Esophagus squamous epithelium (tissue), 5 donors: Measurements from ENCODE around the gene CATSPER3. TPM values are rescaled to one million over a fixed set of nuclear protein-coding genes. Genes with fewer than 3 reads are reported as not detected.

Experiments
- DNase-seq: peaks from one replicate; lab custom pipeline; 2025; lab: John Stamatoyannopoulos, UW
- H3K27ac ChIP-seq, 4 donors: fragments of 200-600 bp; sonication (generic); one replicate each; pipeline ENCODE4 v1.5.1; 2016 to 2019; ENCODE audit warnings: mild to moderate bottlenecking in 1 of 4
- H3K27me3 ChIP-seq, 4 donors: fragments of 200-600 bp; sonication (generic); 1 replicate in 3 of 4; 2 replicates in 1 of 4; pipeline versions ENCODE4 v1.5.1 to v1.6.0; 2017 to 2021; ENCODE audit warnings: antibody characterized with exemption in 1 of 4
- H3K36me3 ChIP-seq, 3 donors: fragments of 200-600 bp; sonication (generic); one replicate each; pipeline ENCODE4 v1.5.1; 2016 to 2019
- H3K4me1 ChIP-seq, 3 donors: fragments of 200-600 bp; sonication (generic); one replicate each; pipeline ENCODE4 v1.5.1; 2017 to 2019
- H3K4me3 ChIP-seq, 4 donors: fragments of 200-600 bp; sonication (generic); 1 replicate in 3 of 4; 2 replicates in 1 of 4; pipeline ENCODE4 v1.5.1; 2016 to 2019; ENCODE audit warnings: mild to moderate bottlenecking in 2 of 4, moderate library complexity in 1 of 4
- H3K9me3 ChIP-seq, 3 donors: fragments of 200-600 bp; sonication (generic); one replicate each; pipeline ENCODE4 v1.5.1; 2016 to 2019
- POLR2A ChIP-seq, 4 donors: fragments of 450-650 bp; IDR thresholded peaks; one replicate each; pipeline ENCODE4 v1.6.1; 2017; ENCODE audit warnings: antibody characterized with exemption in 4 of 4, mild to moderate bottlenecking in 4 of 4, moderate library complexity in 3 of 4
- WGBS, 2 donors: methylation state at CpG; one replicate each; pipeline ENCODE4 v1.1.5; 2018; 5-methylcytosine and 5-hydroxymethylcytosine counted together
- intact Hi-C: fragments of 100-400 bp; cut with DNase I; formaldehyde crosslinking; loops from one replicate; pipeline ENCODE4 v1.15.0; 2022
- total RNA-seq, 4 donors: library from RNA; depleted of rRNA; stranded (reverse); fragments of >200 nt; gene quantifications; one replicate each; pipeline ENCODE4 v1.1.0, GENCODE V29; 2016
- TF ChIP-seq, protein P1 (sequence below), 6 experiments: fragments of 450-650 bp in 4 of 6; fragments of 200-600 bp in 2 of 6; sonication (generic) in 2 of 6; IDR thresholded peaks; one replicate each; pipeline ENCODE4 v1.5.1; 2016 to 2019; ENCODE audit warnings: antibody characterized with exemption in 6 of 6, mild to moderate bottlenecking in 4 of 6, moderate library complexity in 4 of 6
- donor health status: DM: yes; HTN: yes; CAD: no.

The CATSPER3 gene
- total RNA-seq, 4 donors from 2014 or later = 0.23 to 0.76 TPM; not detected in 2

DNA sequence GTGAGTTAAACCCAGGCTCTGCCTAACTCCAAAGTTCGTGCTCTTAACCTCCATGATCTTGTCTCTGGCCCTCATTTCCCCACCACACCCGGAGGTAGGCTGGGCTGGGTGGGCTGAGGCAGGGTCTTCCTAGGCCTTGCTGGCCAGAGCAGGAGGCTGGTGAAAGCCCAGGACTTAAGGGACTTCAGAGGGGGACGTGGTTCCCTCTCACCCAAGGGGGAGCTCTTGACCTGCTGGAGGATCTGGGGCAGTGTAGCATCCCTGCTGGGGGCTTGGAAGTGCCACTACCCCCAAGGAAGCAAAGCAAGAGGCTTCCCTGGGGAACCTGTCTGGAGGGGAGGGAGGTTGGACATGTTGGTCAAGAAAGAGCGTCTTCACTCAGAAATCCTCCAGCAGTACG, 51.6 kb downstream of the CATSPER3 start:
- H3K27me3 ChIP-seq = no peaks in the 10 kb centered on the region
- 86% methylated on average over 3 of the region's 5 CpGs for whole genome bisulfite sequencing, 2 donors
- peaks cover 15 to 54% (median 23%) of the 10 kb centered on the region in 3 donors for H3K4me1 ChIP-seq
- TF ChIP-seq, protein P1, sequence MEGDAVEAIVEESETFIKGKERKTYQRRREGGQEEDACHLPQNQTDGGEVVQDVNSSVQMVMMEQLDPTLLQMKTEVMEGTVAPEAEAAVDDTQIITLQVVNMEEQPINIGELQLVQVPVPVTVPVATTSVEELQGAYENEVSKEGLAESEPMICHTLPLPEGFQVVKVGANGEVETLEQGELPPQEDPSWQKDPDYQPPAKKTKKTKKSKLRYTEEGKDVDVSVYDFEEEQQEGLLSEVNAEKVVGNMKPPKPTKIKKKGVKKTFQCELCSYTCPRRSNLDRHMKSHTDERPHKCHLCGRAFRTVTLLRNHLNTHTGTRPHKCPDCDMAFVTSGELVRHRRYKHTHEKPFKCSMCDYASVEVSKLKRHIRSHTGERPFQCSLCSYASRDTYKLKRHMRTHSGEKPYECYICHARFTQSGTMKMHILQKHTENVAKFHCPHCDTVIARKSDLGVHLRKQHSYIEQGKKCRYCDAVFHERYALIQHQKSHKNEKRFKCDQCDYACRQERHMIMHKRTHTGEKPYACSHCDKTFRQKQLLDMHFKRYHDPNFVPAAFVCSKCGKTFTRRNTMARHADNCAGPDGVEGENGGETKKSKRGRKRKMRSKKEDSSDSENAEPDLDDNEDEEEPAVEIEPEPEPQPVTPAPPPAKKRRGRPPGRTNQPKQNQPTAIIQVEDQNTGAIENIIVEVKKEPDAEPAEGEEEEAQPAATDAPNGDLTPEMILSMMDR (IDR thresholded peaks at IDR 0.05) = no peak
- TF ChIP-seq POLR2A (IDR thresholded peaks at IDR 0.05) = no peak
- H3K27ac ChIP-seq = peak overlapping the region in 1 of 4 donors; percentile 56
- H3K4me3 ChIP-seq = no peak overlapping the region
- H3K36me3 ChIP-seq = no peaks in the 10 kb centered on the region
- intact Hi-C loops = no loop called here
- no peak for DNase-seq
- no peaks in the 10 kb centered on the region for H3K9me3 ChIP-seq

DNA sequence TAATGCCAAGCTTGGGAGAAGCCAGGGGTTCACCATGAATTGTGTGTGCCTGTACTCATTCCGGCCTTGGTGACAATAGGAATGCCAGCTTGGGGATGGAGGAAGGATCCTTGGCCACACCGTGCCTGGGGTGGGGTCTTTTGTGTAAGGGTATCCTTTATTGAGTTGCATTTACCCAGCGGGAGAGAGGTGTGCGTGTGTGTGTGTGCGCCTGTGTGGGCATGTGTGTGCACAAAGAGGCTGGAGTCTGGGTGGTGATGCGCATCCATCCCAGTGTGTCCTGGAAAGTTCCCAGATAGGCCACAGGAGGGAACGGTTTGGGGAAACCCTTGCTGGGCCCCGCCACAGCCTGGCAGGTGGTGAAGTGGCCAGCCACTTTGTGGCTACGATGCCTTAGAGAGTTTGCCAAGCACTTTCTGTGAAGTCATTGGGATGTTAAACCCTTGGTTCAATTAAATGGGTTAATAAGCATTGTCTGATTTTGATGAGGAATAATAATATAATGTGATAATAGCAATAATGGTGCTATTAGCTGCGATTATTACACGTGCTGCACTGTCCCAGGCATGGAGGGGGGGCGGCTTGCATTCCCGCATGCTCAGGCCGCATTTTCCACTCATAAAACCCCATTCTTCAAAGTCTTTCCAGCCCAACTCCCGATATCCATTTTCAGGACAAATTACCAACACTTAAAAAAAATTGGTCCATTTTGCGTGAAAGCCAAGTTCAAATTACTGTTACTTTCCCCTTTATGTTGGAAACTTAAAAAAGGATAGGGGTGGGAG, 52.6 kb downstream of the CATSPER3 start:
- intact Hi-C loops = no loop called here
- DNase-seq = no peak
- Histone ChIP-seq H3K9me3 (no peaks in the 10 kb centered on the region), H3K27ac (peak overlapping the region in 3 of 4 donors; percentile 43 to 56 (median 47)), H3K36me3 (no peaks in the 10 kb centered on the region), H3K27me3 (no peaks in the 10 kb centered on the region), H3K4me1 (peaks cover 15 to 54% (median 16%) of the 10 kb centered on the region in 3 donors), H3K4me3 (no peak overlapping the region)
- 68 to 80% methylated on average over 13 to 16 of the region's 16 CpGs for WGBS, 2 donors
- TF ChIP-seq, protein P1 (IDR thresholded peaks at IDR 0.05) = peak in 1 of 6 experiments; percentile 31
- no peak for TF ChIP-seq POLR2A (IDR thresholded peaks at IDR 0.05)

DNA sequence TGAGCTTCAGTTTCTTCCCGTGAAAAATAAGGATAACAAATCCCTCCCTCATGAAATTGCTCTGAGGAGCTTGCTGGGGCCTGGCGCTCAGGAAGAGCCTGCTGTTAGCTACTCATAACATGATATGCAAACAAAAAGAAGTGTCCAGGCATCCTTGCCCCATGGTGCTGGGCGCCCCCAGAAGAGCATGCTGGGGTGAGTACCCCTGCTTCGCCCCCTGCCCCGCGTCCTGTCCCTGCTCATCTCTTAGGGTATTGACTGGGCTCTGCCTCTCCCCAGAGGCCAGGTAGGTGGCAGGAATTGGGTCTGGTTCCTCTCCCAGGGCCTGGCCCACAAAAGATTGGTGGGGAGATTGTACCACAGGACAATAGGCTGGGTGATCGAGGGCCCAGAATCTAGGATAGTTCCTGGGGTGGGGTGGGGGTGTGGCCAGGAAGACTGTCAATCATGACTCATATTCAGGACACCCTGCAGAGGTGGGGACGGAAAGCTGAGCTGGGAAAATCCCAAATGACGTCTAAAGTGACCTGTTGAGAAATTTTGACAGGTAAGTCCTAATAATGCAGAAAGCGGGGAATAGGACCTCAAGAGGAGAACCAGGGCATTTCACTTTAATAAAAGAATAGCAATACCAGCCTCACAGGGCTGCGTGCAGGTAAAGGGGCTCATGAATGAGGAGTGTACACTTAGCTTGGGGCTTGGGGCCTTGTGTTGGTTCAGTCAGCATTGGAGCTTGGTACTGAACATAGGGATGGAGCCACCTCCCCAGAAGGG, 57.4 kb downstream of the CATSPER3 start:
- DNase-seq = no peak
- H3K27ac ChIP-seq = peak overlapping the region; percentile 96 to 99 (median 98)
- no peaks in the 10 kb centered on the region for H3K9me3 ChIP-seq
- H3K27me3 ChIP-seq = peaks cover 0 to 40% (median 0%) of the 10 kb centered on the region in 4 donors
- peaks cover 0 to 32% (median 14%) of the 10 kb centered on the region in 3 donors for H3K36me3 ChIP-seq
- intact Hi-C loops = no loop called here
- WGBS, 2 donors = 38 to 55% methylated on average over 5 to 9 of the region's 11 CpGs
- H3K4me3 ChIP-seq = peak overlapping the region in 1 of 4 donors; percentile 79
- TF ChIP-seq, protein P1 (IDR thresholded peaks at IDR 0.05) = peak in 2 of 6 experiments; percentile 16 to 42
- peak in 1 of 4 donors; percentile 13 for TF ChIP-seq POLR2A (IDR thresholded peaks at IDR 0.05)
- H3K4me1 ChIP-seq = peaks cover 21 to 71% (median 26%) of the 10 kb centered on the region in 3 donors

DNA sequence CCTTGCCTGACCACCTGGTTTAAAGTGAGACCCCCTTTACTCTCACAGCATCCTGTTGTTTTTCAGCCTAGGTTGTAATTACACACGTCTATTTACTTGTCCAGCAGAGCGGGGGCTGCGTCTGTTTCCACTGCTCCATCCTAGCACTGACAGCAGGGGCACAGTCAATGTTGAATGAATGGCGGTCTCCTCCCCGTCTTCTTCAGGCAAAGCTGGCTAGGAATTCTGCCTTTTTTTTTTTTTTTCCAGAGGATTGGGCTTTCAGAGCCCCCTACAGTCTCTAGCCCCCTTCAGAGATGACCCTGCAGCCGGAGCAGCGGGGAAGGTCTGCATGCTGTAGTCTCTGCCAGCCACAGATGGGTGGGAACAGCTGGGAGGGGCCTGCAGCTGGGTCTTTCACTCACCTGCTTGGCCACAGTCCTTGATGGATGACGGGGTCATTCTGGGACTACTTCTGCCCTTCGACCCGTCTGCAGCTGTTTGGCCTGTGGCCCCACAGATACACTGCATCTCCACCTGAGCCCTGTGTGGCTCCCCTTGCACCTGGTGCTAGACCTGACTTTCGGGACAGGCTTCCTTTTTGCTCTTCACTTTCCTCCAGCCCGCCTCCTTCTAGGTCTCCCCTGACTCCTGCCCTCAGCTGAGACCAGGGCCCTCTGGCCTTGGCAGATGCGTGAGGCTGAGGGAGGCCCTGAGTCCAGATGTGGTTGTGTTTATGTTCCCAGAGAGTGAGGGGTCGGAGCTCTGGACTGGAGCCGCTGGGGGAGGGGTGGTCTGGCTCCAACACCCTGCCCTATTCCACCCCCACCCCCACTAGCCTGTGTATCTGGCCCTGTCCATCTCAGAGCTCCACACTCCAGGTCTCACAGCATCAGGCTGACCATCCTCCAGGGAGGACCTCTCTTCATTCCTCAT, 58.3 kb downstream of the CATSPER3 start:
- H3K27ac ChIP-seq = peak overlapping the region; percentile 96 to 99 (median 98)
- WGBS, 2 donors = 52 to 63% methylated on average over 7 to 10 of the region's 15 CpGs
- peaks cover 21 to 72% (median 26%) of the 10 kb centered on the region in 3 donors for H3K4me1 ChIP-seq
- H3K9me3 ChIP-seq = no peaks in the 10 kb centered on the region
- H3K36me3 ChIP-seq = peaks cover 0 to 38% (median 21%) of the 10 kb centered on the region in 3 donors
- peaks cover 0 to 48% (median 1%) of the 10 kb centered on the region in 4 donors for H3K27me3 ChIP-seq
- intact Hi-C loops = no loop called here
- DNase-seq = no peak
- H3K4me3 ChIP-seq = peak overlapping the region in 3 of 4 donors; percentile 79 to 90 (median 86)
- TF ChIP-seq, protein P1 (IDR thresholded peaks at IDR 0.05) = no peak
- TF ChIP-seq POLR2A (IDR thresholded peaks at IDR 0.05) = no peak
